Measurements from ENCODE around the gene IP6K2. TPM values are rescaled to one million over a fixed set of nuclear protein-coding genes. Genes with fewer than 3 reads are reported as not detected.

The IP6K2 gene
- total and polyA plus RNA-seq, 2 of the 13 experiments (the other 11 are each of a cell fraction or from before 2014, with no cell fraction given) = 85.5 to 112 TPM

- ATAC-seq (no peak), FAIRE-seq (no peak), DNase-seq (ENCODE audit: low spot score) (no peak)
- H3K36me3 ChIP-seq (replicated peaks in 1 of 2; ENCODE audit: control insufficient read depth in 1 of 2, insufficient read depth in 2 of 2, low read length in 2 of 2) = peaks cover 3 to 4% of the 10 kb centered on the region in 2 experiments; a peak in 3 of 5 replicates
- WGBS (ENCODE audit: low lambda C conversion rate) = 100% methylated on average over 3 of the region's 12 CpGs
- peaks cover 10% of the 10 kb centered on the region for H3K4me1 ChIP-seq (ENCODE audit: insufficient read depth, low read length)
- in situ Hi-C loops (cut with HindIII; ENCODE audit: extremely low pct_ligation_motif_present, low pct_unique_long_range_greater_than_20kb) (no loop called here), intact Hi-C loops (cut with micrococcal nuclease; ENCODE audit: unreplicated experiment) (no loop called here)
- H2AFZ ChIP-seq (ENCODE audit: low read length) = no peak overlapping the region
- TF ChIP-seq CTCF (CRISPR knock-in tag; IDR thresholded peaks at IDR 0.05) = no peak
- no peak for TF ChIP-seq PLRG1 (conservative IDR thresholded peaks at IDR 0.05)
- no peak for TF ChIP-seq HMG20B (CRISPR knock-in tag; conservative IDR thresholded peaks at IDR 0.05)
- no peak for TF ChIP-seq ZNF3 (CRISPR knock-in tag; IDR thresholded peaks at IDR 0.05)
- TF ChIP-seq ZNF317 (CRISPR knock-in tag; IDR thresholded peaks at IDR 0.05) = no peak
- TF ChIP-seq ZNF776 (CRISPR knock-in tag; IDR thresholded peaks at IDR 0.05) = no peak
- TF ChIP-seq ZNF615 (CRISPR knock-in tag; IDR thresholded peaks at IDR 0.05; ENCODE audit: borderline replicate concordance) = no peak
- no peak for TF ChIP-seq ZNF264 (CRISPR knock-in tag; IDR thresholded peaks at IDR 0.05)
- TF ChIP-seq GATA4 (IDR thresholded peaks at IDR 0.05; ENCODE audit: borderline replicate concordance, low read depth) = no peak
- no peak for TF ChIP-seq NFRKB (IDR thresholded peaks at IDR 0.05)
- no peak for TF ChIP-seq DMAP1 (CRISPR knock-in tag; IDR thresholded peaks at IDR 0.05)
- no peak overlapping the region for H3K4me2 ChIP-seq (ENCODE audit: low read depth, low read length)
- no peaks in the 10 kb centered on the region for H3K79me2 ChIP-seq (ENCODE audit: insufficient read depth, low read length)
- H3K4me3 ChIP-seq (replicated peaks in 1 of 3; ENCODE audit: insufficient read depth in 1 of 3, low read depth in 2 of 3, low read length in 3 of 3) = no peak overlapping the region
- H3K9me3 ChIP-seq (ENCODE audit: low read length) = no peaks in the 10 kb centered on the region
- H4K20me1 ChIP-seq (ENCODE audit: insufficient read depth, low read length) = no peaks in the 10 kb centered on the region; the same call in 1 of the 2 replicates
- H3K9ac ChIP-seq (ENCODE audit: insufficient read depth, low read depth, low read length) = no peak overlapping the region
- ChIA-PET CTCF (ENCODE audit: low intra/inter-chr PET ratio, low total read pairs) (no interaction called here), POLR2A (interaction anchor here (3.9 kb wide), 1 partner anchor 19 kb away, joined by 10 read pairs; the partner anchor contains the start of gene SLC26A6)
- H3K27me3 ChIP-seq (ENCODE audit: control insufficient read depth in 1 of 2, insufficient read depth in 2 of 2, low read length in 2 of 2) = no peaks in the 10 kb centered on the region
- no peak overlapping the region for H3K27ac ChIP-seq (ENCODE audit: extremely low read length, insufficient read depth, low read length)
- no TSS peak for BruUV-seq (replicated peaks)
Observed at GRCh38 chr3:48655063-48655462, 62.0 kb downstream of the IP6K2 start.

Data from HepG2 (cell line).